GM19240 (cell line): Measurements from ENCODE around the gene MMP24.

ENCODE experiments used
- DNase-seq: peaks from one replicate; pipeline ENCODE4 v3.0.0; 2011; ENCODE audit warnings: low spot score; ENCODE audit not compliant: insufficient read length

Gene MMP24

DNA sequence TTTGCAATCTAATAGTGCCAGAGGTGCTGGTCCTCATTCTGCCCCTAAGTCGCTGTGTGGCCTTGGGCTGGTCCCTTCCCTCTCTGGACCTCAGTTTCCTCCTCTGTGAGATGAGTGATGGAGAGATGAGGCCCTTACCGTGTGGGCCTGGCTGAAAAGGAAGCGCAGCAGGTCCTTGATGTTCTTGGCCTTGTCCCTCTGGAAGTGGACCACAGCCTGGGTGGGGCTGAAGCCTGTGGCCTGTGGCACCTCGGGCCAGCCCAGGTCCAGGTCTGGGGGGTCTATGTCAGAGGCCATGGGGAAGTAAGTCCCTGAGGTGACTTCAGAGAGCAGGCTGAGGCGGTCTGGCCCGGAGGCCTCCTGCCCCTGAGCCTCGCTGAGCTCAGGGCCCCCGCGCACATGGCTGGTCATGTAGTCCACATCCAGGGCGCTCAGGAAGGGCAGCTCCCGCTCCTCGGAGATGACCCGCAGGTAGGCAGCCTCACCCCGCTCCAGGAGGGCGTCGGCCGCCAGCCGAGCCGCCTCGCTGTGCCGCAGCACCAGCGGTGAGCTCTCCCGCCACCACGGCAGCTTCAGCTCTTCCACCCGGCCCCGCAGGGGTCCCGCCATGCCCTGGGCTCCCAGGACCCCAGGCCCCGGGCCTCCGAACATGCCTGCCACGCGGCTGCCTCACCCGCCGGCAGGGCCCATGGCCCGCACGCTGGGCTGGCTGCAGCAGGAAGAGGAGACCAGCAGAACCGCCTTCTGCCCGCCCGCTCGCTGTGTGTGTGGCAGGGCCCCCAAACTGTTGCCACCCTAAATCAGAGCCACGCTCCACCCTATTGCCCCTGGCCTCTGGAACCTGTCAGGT is 65.4 kb downstream of the MMP24 start, which contains the start of gene FAM83C:
Gene FAM83C, minus strand, starts transcription at position 772 of the 850 bp plus-strand sequence. Its CDS starts 121 bp downstream, at position 651.
- no peak for DNase-seq

DNA sequence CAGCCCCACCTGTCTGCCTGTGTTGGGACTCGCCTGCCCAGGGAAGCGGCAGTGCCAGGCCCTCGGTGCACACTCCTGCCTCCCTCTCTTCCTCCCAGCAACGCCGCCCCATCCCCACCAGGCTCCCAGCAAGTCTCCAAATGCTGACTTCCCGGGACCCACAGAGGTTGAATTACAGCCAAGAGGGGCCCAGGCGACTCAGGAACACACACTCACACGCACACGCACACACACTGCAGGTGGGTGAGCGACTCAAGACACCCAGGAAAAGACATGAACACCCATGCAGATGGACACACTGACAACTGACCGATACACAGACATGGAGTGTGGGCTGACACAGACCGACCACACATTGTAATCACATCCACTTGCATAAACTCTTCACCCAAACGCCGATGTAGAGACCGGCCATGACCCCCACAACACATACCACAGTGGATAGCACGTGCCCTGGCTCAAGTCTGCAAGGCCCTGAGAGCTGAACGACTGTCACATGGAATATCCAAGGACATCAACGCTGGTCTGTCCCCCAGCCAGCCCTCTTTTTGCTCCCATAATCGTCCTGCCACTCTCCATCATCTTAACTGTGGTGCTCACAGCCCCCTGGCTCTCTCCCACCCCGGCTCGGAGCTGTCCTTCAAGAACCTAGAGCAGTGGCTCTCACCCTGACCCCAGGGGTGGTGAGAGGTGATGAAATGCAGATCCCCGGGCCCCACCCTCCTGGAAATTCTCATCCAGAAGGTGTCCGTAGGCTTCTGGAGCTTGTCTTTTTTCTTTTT is 66.2 kb downstream of the MMP24 start:
- DNase-seq = no peak

DNA sequence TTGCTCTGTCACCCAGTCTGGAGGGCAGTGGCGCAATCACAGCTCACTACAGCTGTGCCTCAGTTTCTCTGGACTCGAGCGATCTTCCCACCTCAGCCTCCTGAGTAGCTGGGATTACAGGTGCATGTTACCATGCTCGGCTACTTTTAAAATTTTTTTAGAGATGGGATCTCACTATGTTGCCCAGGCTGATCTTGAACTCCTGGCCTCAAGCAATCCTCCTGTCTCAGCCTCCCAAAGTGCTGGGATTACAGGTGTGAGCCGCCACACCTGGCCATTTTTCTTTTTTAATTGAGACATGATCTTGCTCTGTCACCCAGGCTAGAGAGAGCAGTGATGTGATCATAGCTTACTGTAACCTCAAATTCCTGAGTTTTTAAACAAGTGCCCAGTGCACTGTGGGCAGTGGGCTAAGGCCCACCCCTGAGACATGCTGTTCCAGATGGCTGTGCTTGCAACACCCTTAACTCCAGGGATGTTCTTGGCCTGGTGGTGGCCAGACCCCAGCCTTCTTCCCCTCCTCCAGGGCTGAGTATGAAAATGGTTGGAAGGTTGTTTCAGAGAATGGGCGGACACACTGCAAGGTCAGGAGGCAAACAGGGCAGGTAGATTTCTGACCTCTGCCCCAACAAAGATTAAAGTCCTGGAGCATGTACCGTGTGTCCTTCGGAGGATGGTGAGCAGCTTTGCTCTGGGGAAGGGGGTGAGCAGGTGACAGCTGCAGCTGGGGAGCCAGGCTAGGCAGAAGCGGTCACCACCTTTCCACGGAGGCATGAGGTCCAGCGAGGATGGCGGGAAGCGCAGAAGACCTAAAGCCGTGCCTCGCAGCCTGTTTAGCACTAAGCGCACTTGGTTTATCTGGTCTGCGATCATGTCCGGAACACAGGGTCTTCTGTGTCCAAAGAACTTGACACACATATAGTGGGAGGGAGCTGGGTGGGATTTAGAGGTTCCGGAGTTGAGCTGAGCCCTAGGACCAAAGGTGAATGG is 67.1 kb downstream of the MMP24 start:
- no peak for DNase-seq

DNA sequence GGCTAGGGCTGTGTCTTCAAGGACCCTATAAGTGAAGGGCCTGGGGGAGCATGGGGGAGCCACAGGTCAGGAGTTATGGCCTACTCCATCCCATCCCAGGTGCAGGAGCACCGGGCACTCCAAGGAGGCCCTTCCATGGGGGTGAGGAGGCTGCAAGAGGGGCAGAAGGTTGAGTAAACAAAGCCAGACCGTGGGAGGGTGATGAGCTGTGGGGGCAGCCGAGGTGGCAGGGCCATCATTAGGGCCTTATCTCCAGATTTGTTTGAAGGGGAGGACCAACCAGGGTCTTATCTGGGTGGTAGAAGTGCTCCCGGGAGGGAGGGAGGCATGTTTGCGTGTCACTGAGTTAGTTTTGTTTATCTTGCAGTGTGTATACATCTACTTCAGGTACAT is 67.8 kb downstream of the MMP24 start:
- no peak for DNase-seq

DNA sequence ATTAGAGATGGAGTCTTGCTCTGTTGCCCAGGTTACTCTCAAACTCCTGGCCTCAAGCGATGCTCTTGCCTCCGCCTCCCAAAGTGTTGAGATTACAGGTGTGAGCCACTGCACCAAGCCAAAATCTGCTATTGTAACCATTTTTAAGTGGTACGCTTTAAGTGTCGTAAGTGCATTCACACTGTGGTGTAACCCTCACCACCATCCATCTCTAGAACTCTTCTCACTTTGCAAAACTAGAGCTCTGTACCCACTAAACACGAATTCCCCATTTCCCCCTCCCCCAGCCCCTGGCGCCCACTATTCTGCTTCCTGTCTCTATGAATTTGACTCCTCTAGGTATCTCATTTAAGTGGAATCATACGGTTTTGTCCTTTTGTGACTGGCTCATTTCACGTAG is 68.6 kb downstream of the MMP24 start:
- DNase-seq = no peak

DNA sequence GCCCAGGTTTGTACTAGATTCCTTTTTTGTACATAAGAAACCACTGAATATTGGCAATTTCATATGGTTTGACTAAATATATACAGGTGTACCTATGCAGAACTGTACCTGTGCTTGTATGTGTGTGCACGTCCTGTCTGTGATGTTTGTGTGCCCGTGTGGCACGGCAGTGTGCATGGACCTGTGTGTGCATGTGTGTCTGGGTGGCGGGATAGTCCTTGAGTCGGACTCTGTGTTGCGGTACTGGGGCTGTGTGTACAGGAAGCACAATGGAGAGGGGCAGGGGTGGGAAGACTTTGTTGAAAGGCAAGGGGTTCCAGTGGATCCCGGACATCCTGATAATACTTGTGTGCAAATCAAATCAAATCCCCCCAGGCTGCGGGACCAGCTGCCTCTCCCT is 69.2 kb downstream of the MMP24 start:
- no peak for DNase-seq

DNA sequence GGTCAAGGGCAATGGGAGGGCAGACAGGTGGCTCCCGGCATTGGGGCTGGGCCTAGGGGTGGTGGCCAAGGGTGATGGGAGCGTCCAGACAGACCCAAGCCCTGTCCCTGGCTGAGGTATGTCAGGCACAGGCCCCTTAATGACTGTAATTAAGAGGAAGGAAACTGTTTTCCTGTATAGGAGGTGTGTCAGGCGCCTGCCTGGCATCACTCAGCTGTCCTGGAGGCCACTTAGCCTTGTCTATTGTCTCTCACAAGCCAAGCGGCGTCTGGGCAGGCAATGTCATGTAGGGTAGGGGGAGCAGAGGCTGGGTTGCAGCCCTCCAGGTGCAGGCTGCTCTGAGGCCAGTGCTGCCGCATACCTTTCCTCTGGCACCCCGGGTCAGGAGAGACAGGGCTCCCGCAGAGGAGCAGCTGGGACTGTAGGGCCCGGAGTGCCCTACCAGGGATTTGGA is 69.6 kb downstream of the MMP24 start:
- DNase-seq = no peak

DNA sequence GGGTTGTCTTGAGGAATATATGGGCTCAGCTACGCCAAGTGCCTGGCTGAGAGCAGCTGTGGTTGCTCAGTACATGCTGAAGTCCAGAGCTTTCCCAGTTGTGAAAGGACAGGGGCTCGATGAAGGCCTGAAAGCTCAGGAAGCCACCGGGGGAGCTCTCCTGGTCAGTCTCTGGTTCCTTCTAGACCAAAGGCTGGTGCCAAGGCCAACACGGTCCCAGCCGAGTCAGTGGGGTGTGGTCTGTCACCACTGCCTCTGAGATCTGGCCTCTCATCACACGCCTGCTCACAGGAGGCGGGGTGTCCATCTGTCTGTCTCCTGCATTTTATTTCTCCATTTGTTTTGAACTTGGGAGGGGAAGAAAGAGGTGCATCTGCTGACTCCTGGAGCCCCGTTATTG is 70.7 kb downstream of the MMP24 start:
- no peak for DNase-seq

DNA sequence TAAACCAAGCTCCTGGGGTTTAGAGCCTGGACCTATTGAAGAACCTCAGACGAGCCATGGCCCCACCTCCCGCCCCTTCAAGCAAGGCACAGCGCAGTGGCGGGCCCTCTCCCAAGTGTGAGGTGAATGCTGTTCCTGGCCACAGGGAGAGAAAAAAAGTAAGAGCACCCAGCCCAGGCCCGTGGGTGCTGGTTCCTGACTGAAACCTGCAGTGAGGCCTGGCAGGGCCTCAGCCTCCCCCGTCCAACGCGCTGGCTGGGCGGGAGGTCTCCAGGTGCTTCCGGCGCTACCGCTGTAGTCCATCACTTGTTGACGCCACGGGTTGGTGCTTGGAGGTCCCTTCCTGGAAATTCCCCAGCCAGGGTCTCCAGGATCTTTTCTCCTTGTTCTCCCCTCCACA is 71.2 kb downstream of the MMP24 start:
- DNase-seq = no peak

DNA sequence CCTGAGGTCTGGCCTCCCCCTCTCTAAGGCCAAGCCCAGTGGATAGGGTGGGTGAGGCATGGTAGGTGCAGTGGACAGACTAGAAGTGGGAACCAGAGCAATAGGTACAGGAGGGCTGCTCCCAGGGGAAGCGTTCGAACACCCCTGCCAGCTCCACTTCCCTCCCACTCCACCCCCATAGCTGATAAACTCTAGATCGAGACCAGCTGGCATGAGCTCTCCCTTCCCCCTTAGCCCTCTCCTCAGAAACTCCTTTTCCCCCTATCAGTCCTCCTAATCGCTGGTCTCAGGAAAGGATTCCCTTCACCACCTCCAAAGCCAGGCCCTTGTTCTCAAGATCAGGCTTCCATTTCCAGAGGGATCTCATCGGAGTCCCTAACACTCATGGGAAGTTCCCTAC is 71.8 kb downstream of the MMP24 start:
- no peak for DNase-seq

DNA sequence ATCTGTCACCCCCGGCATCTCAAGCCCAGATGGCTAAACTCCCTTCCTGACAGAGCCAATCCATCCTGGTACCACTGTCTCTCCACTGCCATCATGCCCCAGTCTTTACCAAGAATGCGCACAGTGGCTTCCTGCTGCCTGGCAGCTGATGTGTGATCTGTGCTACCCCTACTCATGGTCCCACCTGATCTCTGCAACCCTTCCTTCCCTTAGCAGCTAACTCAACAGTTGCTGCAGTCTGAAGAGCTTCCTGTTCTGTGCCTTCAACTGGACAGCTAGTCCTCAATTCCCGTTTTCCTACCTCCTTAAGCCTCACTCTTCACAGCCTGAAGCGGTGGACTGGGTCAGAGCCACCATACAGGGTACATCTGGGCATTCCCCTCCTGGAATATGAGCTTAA is 73.3 kb downstream of the MMP24 start:
- DNase-seq = no peak

DNA sequence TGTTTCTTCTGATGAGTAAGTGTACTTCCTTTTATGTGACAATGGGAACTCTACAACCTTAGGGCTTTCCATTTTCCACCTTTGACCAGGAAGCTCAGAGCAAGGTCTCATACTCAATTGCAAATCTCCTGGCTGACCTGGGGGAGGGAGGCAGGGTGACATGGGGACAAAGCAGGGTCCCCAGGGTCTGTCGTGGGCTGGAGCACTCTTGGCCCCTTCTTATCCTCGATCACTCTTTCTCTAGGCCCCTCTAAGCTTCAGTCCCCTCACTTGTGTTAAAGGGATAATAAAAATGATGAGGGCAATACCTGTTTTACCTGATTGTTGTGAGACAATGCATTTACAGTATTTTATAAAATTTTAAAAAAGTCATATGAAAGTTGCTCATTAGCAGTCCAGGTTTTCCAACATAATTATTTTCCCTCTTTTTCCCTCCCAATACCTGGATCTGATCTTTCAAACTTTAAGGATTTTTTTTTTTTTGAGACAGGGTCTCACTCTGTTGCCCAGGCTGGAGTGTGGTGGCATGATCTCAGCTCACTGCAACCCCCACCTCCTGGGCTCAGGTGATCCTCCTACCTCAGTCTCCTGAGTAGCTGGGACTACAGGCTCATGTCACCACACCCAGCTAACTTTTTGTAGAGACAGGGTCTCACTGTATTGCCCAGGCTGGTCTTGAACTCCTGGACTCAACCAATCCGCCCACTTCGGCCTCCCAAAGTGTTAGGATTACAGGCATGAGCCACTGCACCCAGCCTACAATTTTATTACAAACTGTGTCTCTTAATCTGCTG is 74.2 kb downstream of the MMP24 start:
- DNase-seq = no peak

DNA sequence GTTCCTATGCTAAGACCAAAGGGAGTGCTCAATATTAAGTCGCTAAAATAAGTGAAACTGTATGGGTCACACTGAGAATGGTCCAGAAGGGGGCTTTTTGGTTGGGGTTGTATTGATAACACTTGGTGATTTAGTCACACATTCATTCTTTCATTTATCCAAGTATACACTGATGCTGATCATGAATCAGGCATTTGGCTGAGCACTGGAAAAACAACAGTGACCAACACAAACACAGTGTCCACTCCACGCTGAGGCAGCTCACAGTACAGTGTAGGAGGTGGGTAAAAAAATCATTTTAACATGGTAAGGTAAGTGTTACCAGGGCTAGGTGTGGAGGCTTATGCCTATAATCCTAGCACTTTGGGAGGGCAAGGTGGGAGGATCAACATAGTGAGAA is 74.9 kb downstream of the MMP24 start:
- no peak for DNase-seq

DNA sequence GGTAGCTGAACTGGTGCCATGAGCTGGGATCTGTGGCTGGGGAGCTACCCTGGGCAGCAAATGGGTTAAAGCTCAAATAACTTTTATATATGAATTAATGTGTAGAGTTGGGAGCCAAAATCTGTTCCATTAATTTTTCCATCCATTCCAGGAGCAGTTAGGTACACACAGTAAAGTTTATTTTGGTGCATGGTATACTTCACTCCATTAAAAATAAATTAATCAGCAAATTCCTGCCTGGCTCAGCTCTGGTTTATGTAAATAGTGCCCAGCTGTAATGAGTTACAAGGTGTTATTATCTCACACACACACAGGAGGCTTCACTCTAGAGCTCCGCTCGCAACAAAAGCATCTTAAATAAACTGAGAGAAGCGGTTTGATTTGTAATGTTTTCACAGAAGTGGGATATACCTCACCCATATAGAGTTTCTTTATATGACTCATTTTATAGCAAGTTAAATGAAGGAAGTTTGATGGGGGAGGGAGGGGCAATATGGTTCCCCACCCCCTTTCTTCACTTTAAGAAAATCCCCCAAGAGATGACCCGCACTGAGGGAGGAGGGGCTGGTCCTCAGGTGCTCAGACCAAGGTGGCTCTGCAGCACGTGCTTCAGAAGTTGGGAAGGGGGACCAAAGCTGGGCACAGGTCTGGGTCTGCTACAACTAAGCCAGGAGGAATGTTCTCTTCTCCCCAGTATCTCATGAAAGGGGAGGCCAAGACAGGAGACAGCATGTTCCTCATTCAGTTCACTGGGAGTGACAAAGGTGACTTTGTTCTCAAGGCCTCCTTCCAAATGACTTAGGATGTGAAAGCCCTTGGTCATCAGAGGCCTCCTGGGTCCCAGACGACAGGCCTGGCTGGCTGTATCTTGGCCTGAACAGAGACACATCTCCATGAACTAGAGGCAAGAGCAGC is 76.2 kb downstream of the MMP24 start:
- DNase-seq = no peak

DNA sequence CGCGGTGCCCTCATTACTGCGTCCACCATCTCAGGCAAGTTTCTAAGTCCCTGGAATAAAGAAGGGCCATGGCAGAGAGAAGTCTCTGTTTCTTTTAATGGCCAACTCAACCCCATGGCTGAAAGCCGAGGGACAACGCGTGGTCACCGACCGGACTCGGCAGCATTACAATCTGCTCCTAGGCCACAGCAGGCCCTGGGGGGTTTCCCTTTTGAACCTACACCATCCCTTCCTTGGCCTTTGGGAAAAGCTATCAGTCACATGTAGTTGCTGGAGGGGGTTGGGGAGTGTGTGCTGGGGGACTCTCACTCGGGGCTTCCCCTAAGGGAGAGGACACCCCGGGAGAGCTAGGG is 76.9 kb downstream of the MMP24 start:
- no peak for DNase-seq

DNA sequence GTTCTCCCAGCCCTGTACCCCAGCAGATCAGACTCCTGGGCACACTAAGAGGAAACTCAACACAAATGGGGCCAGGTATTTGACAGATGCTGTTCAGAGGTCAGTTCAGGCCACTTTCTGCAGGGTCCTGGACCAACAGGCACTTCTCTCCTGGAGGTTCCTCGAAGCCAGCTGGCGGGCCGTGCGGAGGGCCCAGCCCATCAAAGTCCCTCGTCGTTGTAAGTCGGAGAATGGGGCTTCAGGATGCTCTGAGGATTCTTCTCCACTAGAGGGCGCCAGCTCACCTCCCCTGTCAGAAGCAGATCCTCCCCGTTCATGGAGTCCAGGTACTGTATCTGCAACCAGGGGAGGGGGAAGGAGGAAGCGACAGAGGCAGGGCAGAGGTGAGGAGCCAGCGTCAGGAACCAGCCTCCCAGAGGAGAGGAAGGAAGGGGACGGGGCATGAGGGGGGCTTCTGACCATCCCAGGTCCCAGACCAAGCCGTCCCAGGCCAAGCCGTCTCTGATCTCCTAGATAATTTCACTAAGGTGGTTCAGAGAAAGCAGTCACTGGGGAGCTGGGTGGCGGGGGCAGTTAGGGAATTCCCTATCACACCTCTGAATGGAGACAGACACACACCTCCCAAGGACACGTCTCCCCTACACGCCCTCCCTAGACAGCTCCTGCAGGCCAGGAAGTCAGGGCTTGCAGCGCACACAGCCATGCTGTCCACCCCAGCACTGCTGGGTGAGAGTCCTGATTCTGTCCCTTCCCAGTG is 77.4 kb downstream of the MMP24 start:
- DNase-seq = peak; percentile 91

DNA sequence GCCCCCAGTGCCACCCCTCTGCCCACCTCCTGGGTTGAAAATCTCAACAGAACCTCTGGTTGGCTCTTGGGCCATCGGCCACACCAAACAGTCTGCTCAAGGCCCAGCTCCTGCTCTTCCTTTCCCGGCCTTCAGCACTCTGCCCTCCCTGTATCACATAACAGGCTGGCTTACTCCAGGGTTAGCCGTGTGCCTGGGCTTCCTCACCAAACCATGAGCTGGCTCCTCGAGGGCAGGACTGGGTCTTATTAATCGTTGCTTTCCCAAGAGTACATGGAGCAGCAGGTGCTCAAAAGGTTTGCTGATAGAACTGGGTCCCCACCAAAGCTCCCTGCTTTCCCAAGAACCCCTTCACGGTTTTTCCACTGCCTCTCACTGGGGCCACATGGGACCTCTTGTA is 78.5 kb downstream of the MMP24 start:
- no peak for DNase-seq

DNA sequence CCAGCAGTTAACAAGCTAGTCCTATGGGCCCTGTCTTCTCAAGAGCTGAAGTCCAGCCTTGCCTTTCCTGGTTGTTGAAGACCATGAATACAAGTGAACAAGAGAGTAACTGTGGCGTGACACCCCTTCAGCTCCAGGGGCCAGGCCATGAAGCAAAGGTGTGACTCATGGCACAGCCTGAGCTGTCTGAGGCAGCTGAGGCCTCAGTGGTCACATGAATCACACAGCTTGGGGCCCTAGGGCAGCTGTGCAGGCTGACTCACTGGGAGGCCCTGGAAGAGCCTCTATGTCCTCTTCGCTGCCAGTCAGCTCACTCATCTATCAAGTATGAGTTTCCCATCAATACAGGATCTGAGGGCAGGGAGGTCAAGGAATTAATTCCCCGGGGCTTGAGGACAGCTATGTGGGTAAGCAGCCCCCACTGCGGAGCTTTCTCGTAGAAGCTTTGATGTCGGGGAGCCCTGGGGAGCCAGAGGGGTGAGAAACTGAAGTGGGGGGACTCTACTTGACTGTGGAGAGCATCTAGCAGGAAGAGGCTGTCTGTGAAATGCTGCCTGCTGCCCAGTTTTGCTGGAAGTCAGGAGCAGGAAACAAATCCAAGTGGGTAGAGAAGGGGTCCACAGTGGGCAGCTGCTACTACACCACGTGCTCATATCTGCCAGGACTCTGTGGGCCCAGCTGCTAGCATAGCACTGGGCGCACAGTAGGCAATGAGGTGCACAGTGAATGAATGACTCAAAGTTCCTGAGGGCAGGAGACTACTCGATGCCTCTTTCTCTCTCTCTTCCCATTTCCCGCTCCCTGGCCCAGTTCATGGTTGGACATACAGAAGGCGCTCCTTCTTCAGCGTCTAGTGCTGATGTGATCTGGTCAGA is 79.4 kb downstream of the MMP24 start:
- no peak for DNase-seq
